ENCODE results near the gene HOXC10.

HOXC10 gene

DNA sequence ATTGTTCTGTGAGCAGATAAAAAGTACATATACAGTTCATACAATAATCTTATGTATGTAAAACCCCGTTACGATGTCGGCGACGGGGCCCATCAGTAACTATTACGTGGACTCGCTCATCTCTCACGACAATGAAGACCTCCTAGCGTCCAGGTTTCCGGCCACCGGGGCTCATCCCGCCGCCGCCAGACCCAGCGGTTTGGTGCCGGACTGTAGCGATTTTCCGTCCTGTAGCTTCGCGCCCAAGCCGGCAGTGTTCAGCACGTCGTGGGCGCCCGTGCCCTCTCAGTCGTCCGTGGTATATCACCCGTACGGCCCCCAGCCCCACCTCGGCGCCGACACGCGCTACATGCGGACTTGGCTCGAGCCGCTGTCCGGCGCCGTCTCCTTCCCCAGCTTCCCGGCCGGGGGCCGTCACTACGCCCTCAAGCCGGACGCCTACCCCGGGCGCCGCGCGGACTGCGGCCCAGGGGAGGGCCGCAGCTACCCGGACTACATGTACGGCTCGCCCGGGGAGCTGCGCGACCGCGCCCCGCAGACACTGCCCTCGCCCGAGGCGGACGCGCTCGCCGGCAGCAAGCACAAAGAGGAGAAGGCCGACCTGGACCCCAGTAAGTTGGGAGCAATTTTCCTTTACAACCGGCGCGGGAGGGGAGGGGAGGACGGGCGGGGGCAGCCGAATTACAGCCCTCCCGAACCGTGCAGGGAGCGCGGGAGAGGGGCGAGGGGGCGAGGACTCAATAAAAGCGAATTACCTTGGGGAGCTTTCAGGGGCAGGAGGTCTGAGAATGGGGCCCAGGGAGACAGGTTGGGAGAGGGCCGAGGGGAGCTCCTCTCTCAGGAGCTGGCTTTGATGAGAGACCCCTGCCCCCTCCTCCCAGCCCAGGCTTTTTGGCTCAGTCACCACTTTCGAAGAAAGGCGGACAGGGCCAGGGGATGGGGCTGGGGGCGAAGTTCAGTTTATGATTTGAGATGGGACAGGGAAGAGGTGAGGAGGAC, 15.5 kb downstream of the HOXC10 start, which contains the start of gene HOXC9:
Gene HOXC9, plus strand, starts transcription at position 46 of the 999 bp plus-strand sequence. Its CDS starts 28 bp downstream, at position 74.
- DNase-seq (ENCODE audit: insufficient read length, low spot score) (peak; percentile 56), FAIRE-seq (no peak)
- TF ChIP-seq POLR2A (IDR thresholded peaks at IDR 0.05; ENCODE audit: low read depth, low read length): peak; percentile 13; the same call in 1 of the 2 replicates

DNA sequence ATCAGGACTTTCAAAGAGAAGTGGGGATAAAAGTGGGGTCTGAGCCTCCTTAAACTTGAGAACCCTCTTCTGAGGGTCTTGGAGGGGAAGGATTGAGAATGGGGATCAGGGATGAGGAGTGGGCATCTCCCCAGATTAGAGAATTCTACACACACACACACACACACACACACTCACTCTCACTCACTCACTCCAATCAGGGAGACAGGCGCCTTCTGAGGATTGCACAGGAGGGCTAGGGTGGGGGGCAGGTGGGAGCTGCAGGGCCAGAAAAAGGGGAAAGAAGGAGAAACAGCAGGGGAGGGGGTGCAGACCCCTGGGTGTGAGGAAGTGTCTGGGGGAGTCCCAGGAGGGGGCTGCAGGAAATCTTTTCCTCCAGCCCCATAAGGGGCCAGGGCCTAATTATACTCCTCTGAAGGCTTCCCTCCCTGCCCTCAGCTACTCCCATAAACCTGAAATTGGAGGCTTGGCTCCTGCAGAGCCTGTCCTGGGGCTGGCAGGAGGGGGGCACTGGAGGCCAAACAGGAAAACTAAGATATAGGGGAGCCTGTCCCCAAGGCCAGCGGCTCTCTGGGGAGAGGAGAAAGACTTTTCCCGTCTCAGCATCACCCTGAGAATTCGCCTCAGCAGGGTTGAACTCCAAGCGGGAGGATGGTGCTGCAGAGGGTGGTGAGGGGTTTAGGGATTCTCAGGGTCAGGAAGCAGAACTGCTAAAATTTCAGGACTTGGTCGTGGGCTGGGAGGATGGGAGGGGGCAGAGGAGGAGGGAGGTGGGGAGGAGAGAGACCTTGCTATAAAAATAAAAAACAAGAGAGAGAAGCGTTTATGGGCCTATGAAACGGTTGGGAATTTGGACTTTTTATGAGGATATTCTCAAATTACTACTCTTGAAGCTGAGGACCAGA, 16.6 kb downstream of the HOXC10 start:
- no peak for FAIRE-seq
- no peak for DNase-seq (ENCODE audit: insufficient read length, low spot score)

DNA sequence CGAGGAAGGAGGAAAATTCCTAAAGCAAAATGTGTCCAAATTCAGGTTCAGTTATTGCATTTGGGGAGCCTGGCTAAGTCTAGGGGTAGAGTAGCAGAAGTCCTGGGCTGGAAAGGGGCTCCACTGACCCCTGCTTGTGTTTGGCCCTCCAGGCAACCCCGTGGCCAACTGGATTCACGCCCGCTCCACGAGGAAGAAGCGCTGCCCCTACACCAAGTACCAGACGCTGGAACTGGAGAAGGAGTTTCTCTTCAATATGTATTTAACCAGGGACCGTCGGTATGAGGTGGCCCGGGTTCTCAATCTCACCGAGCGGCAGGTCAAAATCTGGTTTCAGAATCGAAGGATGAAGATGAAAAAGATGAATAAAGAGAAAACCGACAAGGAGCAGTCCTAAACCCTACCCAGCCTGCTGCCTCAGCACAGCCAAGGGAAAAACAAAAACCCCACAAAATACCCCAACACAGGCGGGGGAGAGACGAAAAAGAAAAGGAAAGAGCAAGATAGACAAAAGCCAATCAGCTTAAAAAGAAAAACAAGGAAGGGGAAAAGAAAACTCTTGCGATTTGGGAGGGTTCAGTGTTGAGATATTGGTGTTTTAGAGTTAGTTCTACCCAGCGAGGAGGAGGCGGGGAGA, 17.4 kb downstream of the HOXC10 start:
- no peak for FAIRE-seq
- no peak for TF ChIP-seq POLR2A (IDR thresholded peaks at IDR 0.05; ENCODE audit: low read depth, low read length)
- no peak for DNase-seq (ENCODE audit: insufficient read length, low spot score)

More for the DNA sequence above, 16.6 kb downstream of the HOXC10 start:
- no peak for TF ChIP-seq POLR2A (IDR thresholded peaks at IDR 0.05; ENCODE audit: low read depth, low read length)

DNA sequence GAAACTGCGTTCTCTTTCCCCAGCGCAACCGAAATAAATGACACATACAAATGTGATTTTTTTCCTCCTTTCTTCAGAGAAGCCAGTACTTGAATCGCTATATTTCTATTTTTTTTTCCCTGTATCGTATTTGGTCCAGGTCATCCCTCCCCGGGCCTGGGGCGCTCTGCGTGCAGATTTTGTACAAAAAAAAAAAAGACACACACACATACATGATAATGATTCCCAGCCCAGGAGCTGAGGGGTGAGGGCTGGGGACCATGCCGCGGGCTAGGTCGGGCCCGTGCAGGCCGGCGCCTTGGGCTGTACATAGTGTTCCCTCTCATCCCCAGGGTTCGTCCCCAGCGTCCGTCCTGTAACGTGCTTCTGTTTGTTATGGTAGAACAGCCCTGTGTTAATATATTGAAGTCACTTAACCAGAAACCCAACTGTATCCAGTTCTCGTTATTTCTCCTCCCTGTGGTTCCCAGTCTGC, 18.0 kb downstream of the HOXC10 start:
- DNase-seq (ENCODE audit: insufficient read length, low spot score) (no peak), FAIRE-seq (no peak)
- no peak for TF ChIP-seq POLR2A (IDR thresholded peaks at IDR 0.05; ENCODE audit: low read depth, low read length)

DNA sequence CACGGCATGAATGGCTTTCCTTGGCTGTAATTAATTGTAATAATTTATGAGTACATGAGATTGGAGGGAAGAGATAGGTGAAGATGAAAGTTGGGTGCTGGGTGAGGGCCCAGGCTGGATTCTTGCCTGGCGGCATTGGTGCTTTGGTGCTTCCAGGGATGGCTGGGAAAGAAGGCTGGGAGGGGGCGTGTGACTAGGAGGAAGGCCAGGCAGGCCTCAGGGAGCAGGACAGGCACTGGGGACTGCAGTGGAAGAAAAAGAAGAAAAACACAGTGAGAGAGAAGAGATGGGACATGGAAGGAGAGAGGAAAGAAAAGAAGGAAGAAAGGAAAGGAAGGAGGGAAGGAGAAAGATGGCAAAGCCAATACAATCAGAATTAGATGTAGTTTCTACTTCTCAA, 18.7 kb downstream of the HOXC10 start:
- FAIRE-seq (no peak), DNase-seq (ENCODE audit: insufficient read length, low spot score) (no peak)
- no peak for TF ChIP-seq POLR2A (IDR thresholded peaks at IDR 0.05; ENCODE audit: low read depth, low read length)

DNA sequence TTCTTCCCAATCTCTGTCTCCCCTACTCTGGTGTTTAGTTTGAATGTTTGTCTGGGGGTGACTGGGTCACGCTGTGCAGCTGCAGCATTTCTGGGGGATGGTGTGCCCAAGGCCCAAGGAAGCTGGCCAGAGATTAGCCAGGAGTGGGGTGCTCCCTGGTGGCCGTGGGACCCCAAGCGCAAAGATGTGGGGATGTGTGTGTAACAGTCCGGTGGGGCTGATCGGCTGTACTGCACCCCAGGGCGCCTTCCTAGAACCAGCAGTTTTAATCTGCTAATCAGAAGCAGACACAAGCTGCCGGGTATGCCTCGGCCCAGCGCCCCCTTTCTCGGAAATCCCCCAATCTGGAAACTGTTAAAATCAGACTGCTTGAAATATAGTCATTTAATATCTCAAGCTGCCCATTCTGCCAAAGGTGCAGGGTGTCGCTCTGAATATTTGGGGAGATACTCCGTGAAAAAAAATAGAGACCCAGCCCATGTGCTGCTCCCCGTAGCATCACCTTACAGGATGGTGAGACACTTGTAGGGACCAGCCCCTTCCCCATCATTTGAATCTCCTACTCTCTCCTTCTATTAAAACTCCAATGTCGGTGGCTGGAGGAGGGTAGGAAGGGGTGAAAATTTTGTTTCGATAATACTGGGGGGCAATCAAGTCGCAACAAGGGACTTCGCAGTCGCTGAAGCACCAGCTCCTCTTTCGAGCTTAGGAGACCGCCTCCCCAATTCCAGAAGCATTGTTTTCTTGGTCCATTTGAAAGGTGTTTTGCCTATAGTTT, 19.3 kb downstream of the HOXC10 start:
- no peak for TF ChIP-seq POLR2A (IDR thresholded peaks at IDR 0.05; ENCODE audit: low read depth, low read length)
- FAIRE-seq (no peak), DNase-seq (ENCODE audit: insufficient read length, low spot score) (no peak)

DNA sequence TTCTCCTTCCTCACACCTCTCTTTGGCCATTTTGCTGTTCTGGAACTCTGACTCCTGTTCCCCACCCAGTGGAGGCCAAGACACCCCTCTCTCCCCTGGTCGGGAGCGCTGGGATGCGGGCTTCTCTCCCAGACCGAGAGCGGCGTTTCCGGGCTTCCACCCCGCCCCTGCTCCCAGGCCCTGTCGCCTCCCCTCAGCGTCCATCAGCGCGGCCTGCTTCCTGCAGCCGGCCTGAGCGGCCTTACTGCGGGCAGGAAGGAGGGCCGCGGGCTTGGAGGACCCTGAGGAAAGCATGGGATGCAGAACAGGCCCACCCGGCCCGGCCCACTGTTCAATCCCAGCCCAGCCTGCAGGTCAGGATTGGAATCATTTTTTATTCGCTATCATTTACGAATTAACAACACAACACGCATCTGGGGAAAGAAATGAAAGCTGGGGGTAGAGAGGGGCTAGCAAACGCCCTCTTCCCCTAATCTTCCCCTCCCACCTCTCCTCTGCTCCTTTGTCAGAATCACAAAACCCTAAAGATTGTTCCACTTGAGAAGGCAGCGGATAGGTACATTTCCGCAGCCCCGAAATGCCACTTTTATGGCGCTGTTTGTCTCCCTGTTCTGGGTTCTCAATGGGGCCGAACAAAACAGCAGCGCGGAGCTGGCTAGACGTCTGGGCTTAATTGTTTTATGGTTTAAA, 20.0 kb downstream of the HOXC10 start:
- DNase-seq (ENCODE audit: insufficient read length, low spot score): no peak
- TF ChIP-seq POLR2A (IDR thresholded peaks at IDR 0.05; ENCODE audit: low read depth, low read length): no peak
- FAIRE-seq: no peak

DNA sequence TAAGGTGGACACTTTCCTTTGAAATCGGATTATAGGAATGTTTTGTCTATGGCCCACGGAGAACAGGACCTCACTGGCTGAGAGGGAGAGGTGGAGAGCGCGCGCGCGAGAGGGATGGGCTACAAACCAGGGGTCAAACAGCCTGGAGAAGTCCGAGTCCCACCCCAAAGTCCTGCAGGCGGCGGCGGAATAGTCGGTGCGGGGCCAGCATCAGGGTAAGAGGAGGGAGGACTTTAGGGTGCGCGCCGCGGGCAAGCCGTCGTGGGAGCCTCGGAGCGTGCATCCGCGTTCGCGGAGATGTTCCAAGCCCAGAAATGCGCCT, 20.5 kb downstream of the HOXC10 start:
- DNase-seq (ENCODE audit: insufficient read length, low spot score) (no peak), FAIRE-seq (no peak)
- TF ChIP-seq POLR2A (IDR thresholded peaks at IDR 0.05; ENCODE audit: low read depth, low read length): no peak

DNA sequence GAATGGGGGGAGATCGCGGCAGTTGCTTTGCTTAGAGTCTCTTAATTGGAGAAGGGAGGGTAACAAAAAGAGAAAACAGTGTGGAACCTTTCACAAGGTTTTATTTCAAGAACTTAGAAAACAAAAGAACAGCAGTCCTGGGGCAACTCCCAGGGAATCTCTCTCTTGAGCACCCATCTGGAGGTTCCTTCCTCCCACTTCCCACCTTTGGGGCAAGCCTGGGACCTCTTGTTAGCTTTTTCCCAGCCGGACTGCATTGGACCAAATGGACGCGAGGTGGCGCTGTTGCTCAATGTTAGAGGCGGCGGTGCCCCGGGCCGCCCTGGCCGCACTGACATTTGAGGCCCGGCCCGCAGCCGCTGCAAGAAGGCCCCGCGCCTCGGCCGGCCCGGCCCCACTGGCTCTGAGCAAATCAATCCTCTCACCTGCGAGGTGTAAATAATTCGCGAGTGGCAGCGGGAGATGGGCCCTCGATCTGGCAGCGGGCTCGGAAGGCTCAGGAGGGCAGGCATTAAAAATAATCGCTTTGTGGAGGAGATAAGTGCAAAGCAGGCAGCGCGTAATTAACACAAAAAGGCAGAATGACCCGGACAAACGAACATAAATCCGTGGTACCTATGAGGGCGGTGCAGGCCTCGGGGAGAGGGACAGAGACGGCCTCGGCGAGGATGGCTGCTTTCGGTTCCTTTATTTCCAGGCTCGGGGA, 21.1 kb downstream of the HOXC10 start:
- no peak for TF ChIP-seq POLR2A (IDR thresholded peaks at IDR 0.05; ENCODE audit: low read depth, low read length)
- peak; percentile 89 for DNase-seq (ENCODE audit: insufficient read length, low spot score)
- FAIRE-seq: no peak

DNA sequence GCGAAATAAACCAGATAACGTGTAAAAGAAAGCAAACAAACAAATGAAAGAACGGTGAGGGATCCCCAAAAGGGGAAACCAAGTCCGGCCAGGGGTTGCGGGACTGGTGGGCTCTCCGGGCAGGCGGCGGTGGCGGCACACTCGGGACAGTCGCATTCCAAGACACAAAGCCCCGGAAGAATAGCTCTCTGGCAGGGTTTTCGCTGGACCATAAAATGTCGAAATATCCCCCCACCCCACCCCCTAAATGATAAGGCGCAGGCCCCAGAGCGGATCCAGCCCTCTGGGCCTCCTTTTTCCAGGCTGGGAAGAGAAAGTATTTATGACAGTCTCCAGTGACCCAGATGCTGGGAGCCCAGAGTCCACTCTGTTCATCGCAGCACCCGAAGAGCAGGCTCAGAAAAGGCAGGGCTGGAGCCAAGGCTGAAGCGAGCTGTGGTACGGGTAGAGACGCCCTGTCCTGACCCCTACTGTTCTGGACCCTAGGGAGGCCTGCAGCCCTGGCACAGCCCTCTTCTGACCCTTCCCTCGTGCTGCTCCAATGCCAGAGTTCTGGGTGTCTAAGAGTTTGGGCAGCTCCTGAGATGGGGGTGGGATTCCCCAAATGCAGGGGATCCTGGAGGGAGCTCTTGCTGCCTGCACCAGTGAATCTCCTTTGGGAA, 21.7 kb downstream of the HOXC10 start:
- DNase-seq (ENCODE audit: insufficient read length, low spot score): no peak
- TF ChIP-seq POLR2A (IDR thresholded peaks at IDR 0.05; ENCODE audit: low read depth, low read length): no peak
- FAIRE-seq: no peak

DNA sequence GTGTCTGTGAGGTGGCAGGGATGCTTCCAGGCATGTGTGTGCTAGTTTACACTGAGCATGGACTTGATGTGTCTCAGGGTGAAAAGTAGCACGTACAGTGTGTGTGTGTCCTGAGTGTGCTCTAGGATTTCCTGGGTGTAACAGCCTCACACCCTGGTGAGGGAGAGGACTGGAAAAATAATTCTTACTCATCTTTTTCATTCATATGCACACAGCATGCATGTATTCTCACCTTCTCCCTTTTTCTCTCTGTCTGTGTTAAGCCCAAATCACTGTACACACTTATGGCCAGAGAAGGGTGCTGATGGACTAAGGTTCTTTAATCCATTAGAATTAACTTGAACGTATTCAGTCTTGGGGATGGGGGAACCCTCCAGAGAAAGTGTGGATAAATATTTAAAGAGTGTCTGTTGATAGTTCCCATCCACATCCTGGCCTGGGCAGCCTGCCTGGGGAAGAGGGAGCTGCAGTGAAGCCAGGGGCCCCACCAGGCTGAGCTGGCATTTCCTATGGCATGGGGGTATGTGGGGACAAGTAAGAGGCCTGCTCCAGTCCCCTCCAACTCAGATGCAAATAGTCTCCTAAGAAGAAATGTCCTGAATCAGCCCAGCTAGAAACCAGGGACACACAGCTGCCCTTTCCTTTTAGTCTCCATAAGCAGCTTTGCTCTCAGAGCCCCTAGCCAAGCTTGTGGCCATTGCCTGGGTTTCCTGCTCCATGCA, 22.8 kb downstream of the HOXC10 start:
- no peak for DNase-seq (ENCODE audit: insufficient read length, low spot score)
- no peak for TF ChIP-seq POLR2A (IDR thresholded peaks at IDR 0.05; ENCODE audit: low read depth, low read length)
- no peak for FAIRE-seq

Measured in H54 (cell line).